Natural killer cell (primary cell): ENCODE data around the gene ANKRD29. TPM values are rescaled to one million over a fixed set of nuclear protein-coding genes. Genes with fewer than 3 reads are reported as not detected.

Experiments used
- ATAC-seq, 3 donors: fragments of 150-1000 bp in 2 of 3; fragments of 200-7000 bp in 1 of 3; cut with Tn5 transposase; 1 replicate in 1 of 3; 2 replicates in 2 of 3; pipeline ENCODE4 v1.10.0; 2021; ENCODE audit warnings: mild to moderate bottlenecking in 2 of 3, moderate library complexity in 2 of 3
- DNase-seq, 2 donors: peaks; one replicate each; pipeline versions ENCODE4 v3.0.0 to v3.0.0-alpha.2; 2013 to 2021; ENCODE audit warnings: mixed read lengths in 1 of 2
- H3K27ac ChIP-seq: one replicate; pipeline ENCODE4 v1.5.1; 2013; ENCODE audit warnings: mild to moderate bottlenecking, low read length
- H3K27me3 ChIP-seq: one replicate; pipeline ENCODE4 v1.6.1; 2013; ENCODE audit warnings: low read length; ENCODE audit not compliant: control insufficient read depth, insufficient read depth
- H3K36me3 ChIP-seq: one replicate; pipeline ENCODE4 v1.6.1; 2013; ENCODE audit warnings: low read length; ENCODE audit not compliant: control insufficient read depth, insufficient read depth
- H3K4me1 ChIP-seq: one replicate; pipeline ENCODE4 v1.6.1; 2013; ENCODE audit warnings: low read length; ENCODE audit not compliant: control insufficient read depth, insufficient read depth
- H3K4me3 ChIP-seq: one replicate; pipeline ENCODE4 v1.5.1; 2013; ENCODE audit warnings: low read length
- H3K9me3 ChIP-seq: one replicate; pipeline ENCODE4 v1.6.1; 2013; ENCODE audit warnings: low read length; ENCODE audit not compliant: control insufficient read depth, insufficient read depth
- H3K27ac Mint-ChIP-seq, 2 donors: one replicate each; pipeline ENCODE4 v1.8.0; 2022; ENCODE audit warnings: mild to moderate bottlenecking in 2 of 2, mixed read lengths in 2 of 2, moderate library complexity in 1 of 2
- H3K27me3 Mint-ChIP-seq, 2 donors: one replicate each; pipeline ENCODE4 v1.8.0; 2022; ENCODE audit warnings: low read depth in 2 of 2, mixed read lengths in 2 of 2
- H3K36me3 Mint-ChIP-seq: one replicate; pipeline ENCODE4 v1.8.0; 2022; ENCODE audit warnings: mixed read lengths
- H3K4me1 Mint-ChIP-seq, 2 donors: one replicate each; pipeline ENCODE4 v1.8.0; 2022; ENCODE audit warnings: mixed read lengths in 2 of 2
- H3K4me3 Mint-ChIP-seq: one replicate; pipeline ENCODE4 v1.8.0; 2022; ENCODE audit warnings: mild to moderate bottlenecking, moderate library complexity, mixed read lengths
- H3K9me3 Mint-ChIP-seq, 2 donors: one replicate each; pipeline ENCODE4 v1.8.0; 2022; ENCODE audit warnings: mixed read lengths in 2 of 2
- WGBS: methylation state at CpG from one replicate; pipeline ENCODE4 v1.1.7; 2013; ENCODE audit warnings: missing lambda C conversion rate; ENCODE audit not compliant: insufficient coverage; 5-methylcytosine and 5-hydroxymethylcytosine counted together
- intact Hi-C: fragments of 100-400 bp; cut with micrococcal nuclease; formaldehyde crosslinking; loops from one replicate; pipeline ENCODE4 v1.14.2; 2022
- total RNA-seq, 4 donors: library from RNA; stranded (reverse); fragments of 120-200 nt in 1 of 4; gene quantifications; one replicate each; pipeline versions ENCODE4 v1.2.3 to v1.2.4, GENCODE V29; 2013 to 2022
- TF ChIP-seq, protein P1 (sequence below): fragments of 200-600 bp; IDR thresholded peaks from one replicate; pipeline ENCODE4 v1.8.0; 2022; ENCODE audit warnings: antibody characterized with exemption

ANKRD29 gene
- total RNA-seq, 3 donors from 2014 or later (not counting 1 experiment from before 2014, with no cell fraction given) = 0.35 to 0.45 TPM; not detected in 1

DNA sequence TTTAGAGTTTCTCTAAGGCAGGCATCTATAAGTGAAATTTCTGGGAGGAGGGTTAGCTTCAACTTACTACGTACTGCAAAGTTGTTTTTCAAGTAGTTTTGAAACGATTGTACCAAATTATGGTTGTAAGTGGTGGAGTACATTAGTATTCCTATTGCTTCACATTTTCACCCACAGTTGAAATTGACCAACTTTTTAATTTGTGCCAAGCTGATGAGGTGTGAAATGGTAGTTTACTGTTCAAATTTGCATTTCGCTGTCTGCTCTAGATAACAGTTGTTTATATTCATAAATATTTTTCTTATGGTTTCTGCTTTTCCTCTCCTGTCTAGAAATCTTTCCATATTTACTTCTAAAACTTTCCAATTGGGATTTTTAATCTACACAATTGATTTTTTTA lies 95.0 kb downstream of the ANKRD29 start:
- peak overlapping the region; percentile 94 to 99 for H3K27ac Mint-ChIP-seq
- peaks cover 56 to 65% of the 10 kb centered on the region in 2 donors for H3K4me1 Mint-ChIP-seq
- no peaks in the 10 kb centered on the region for H3K9me3 Mint-ChIP-seq
- no peaks in the 10 kb centered on the region for H3K27me3 Mint-ChIP-seq
- 80% methylated on average over 1 of the region's 3 CpGs for WGBS
- no peaks in the 10 kb centered on the region for H3K27me3 ChIP-seq
- peaks cover 55% of the 10 kb centered on the region for H3K36me3 ChIP-seq
- no peak overlapping the region for H3K4me3 ChIP-seq
- ATAC-seq = no peak
- TF ChIP-seq, protein P1, sequence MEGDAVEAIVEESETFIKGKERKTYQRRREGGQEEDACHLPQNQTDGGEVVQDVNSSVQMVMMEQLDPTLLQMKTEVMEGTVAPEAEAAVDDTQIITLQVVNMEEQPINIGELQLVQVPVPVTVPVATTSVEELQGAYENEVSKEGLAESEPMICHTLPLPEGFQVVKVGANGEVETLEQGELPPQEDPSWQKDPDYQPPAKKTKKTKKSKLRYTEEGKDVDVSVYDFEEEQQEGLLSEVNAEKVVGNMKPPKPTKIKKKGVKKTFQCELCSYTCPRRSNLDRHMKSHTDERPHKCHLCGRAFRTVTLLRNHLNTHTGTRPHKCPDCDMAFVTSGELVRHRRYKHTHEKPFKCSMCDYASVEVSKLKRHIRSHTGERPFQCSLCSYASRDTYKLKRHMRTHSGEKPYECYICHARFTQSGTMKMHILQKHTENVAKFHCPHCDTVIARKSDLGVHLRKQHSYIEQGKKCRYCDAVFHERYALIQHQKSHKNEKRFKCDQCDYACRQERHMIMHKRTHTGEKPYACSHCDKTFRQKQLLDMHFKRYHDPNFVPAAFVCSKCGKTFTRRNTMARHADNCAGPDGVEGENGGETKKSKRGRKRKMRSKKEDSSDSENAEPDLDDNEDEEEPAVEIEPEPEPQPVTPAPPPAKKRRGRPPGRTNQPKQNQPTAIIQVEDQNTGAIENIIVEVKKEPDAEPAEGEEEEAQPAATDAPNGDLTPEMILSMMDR = no peak
- no peak overlapping the region for H3K27ac ChIP-seq
- H3K4me3 Mint-ChIP-seq = no peak overlapping the region
- peaks cover 24% of the 10 kb centered on the region for H3K36me3 Mint-ChIP-seq
- H3K4me1 ChIP-seq = peaks cover 45% of the 10 kb centered on the region
- intact Hi-C loops = loop anchor here (10.0 kb wide), 1 partner anchor 333 kb away; no protein-coding TSS in a partner anchor
- DNase-seq = no peak
- H3K9me3 ChIP-seq = no peaks in the 10 kb centered on the region

DNA sequence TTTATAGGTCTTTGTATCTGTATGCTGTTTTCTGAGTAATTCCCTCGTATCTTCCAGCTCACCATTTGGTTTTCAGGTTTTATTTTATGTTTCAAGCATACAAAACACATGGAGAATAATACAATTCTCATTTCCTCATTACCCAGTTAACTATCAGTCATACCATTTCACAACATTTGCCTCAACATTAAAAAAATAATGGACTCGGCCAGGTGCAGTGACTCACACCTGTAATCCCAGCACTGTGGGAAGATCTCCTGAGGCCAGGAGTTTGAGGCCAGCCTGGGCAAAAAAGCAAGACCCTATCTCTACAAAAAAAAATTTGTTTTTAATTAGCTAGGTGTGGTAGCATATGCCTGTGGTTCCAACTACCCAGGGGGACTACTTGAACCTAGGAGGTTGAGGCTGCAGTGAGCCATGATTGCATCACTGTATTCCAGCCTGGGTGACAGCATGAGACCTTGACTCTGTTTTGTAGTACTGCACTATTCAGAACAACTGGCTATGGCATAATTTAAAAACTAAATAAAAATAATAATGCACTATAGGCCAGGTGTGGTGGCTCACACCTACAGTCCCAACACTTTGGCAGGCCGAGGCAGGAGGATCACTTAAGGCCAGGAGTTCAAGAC lies 96.7 kb downstream of the ANKRD29 start:
- Histone ChIP-seq H3K4me1 (peaks cover 30% of the 10 kb centered on the region), H3K27me3 (no peaks in the 10 kb centered on the region), H3K36me3 (peaks cover 61% of the 10 kb centered on the region), H3K9me3 (no peaks in the 10 kb centered on the region), H3K4me3 (no peak overlapping the region), H3K27ac (no peak overlapping the region)
- peaks cover 24% of the 10 kb centered on the region for H3K36me3 Mint-ChIP-seq
- H3K4me3 Mint-ChIP-seq = no peak overlapping the region
- H3K27ac Mint-ChIP-seq = peak overlapping the region; percentile 85 to 99
- peaks cover 45 to 60% of the 10 kb centered on the region in 2 donors for H3K4me1 Mint-ChIP-seq
- H3K9me3 Mint-ChIP-seq = no peaks in the 10 kb centered on the region
- TF ChIP-seq, protein P1 = no peak
- 97% methylated on average over 3 of the region's 3 CpGs for WGBS
- DNase-seq (no peak), ATAC-seq (no peak)
- H3K27me3 Mint-ChIP-seq = no peaks in the 10 kb centered on the region
- intact Hi-C loops = loop anchor here (10.0 kb wide), 1 partner anchor 331 kb away; no protein-coding TSS in a partner anchor

DNA sequence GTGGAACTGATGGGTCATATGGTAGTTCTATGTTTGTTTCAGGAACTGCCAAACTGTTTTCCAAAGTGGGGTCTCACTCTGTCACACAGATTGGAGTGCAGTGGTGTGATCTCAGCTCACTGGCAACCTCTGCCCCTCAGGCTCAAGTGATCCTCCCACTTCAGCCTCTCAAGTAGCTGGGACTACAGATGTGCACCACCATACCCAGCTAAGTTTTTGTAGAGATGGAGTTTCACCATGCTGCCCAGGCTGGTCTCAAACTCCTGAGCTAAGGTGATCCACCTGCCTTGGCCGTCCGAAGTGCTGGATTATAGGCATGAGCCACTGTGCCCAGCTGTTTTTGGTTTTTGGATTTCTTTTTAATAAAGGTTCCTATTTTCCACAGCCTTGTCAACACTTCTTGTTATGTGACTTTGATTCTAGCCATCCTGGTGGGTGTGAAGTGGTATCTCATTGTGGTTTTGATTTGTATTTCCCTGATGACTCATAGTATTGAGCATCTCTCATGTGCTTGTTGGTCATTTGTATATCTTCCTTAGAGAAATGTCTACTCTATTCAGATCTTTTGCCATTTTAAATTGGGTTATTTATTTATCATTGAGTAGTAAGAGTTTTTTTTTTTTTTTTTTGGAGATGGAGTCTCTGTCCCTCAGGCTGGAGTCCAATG lies 99.2 kb downstream of the ANKRD29 start:
- H3K36me3 Mint-ChIP-seq = peaks cover 22% of the 10 kb centered on the region
- H3K4me3 Mint-ChIP-seq = peak overlapping the region; percentile 10
- H3K4me3 ChIP-seq = no peak overlapping the region
- 36% methylated on average over 2 of the region's 2 CpGs for WGBS
- H3K9me3 Mint-ChIP-seq = no peaks in the 10 kb centered on the region
- TF ChIP-seq, protein P1 = no peak
- peak overlapping the region; percentile 85 to 99 for H3K27ac Mint-ChIP-seq
- peak in 1 of 2 donors; percentile 61 for DNase-seq
- H3K27me3 Mint-ChIP-seq = no peaks in the 10 kb centered on the region
- H3K36me3 ChIP-seq = peaks cover 60% of the 10 kb centered on the region
- H3K27ac ChIP-seq = peak overlapping the region; percentile 8
- peaks cover 23 to 36% of the 10 kb centered on the region in 2 donors for H3K4me1 Mint-ChIP-seq
- peaks cover 14% of the 10 kb centered on the region for H3K4me1 ChIP-seq
- ATAC-seq = peak; percentile 88 to 97 (median 90)
- H3K9me3 ChIP-seq = no peaks in the 10 kb centered on the region
- intact Hi-C loops = loop anchor here (1.0 to 10.0 kb wide), 3 partner anchors 11 to 329 kb away; partner anchors contain the start of gene NPC1
- no peaks in the 10 kb centered on the region for H3K27me3 ChIP-seq
